GM15510 (cell line): ENCODE data around the gene BBIP1.

Source experiments
- POLR2A ChIP-seq: IDR thresholded peaks from 3 replicates; pipeline ENCODE4 v1.6.1; 2011; ENCODE audit warnings: borderline replicate concordance; ENCODE audit not compliant: insufficient read length; ENCODE audit errors: extremely low read depth

BBIP1 gene

GRCh38 chr10:110944792-110945396, 25.9 kb upstream of the BBIP1 start:
- TF ChIP-seq POLR2A, result no peak

DNA sequence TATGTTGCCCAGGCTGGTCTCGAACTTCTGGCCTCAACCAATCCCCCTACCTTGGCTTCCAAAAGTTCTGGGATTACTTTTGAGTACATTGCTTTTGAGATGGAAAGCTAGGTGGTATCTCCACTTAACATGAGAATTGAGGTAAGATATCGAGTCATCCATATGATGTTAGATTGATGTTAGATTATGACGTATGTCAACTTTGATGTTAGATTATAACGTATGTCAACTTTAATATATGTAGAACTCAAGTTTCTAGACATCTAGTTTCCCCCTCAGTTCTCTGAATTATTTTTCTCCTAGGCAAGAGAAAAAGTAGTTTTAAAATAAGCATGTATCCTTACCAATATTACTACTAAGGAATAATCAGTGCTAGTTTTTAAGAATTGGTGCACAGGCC, 20.4 kb upstream of the BBIP1 start:
- no peak for TF ChIP-seq POLR2A

- no peak for TF ChIP-seq POLR2A
Observed at GRCh38 chr10:110936757-110937156, 17.8 kb upstream of the BBIP1 start.

- TF ChIP-seq POLR2A, result no peak
Observed at GRCh38 chr10:110932505-110933180, 13.7 kb upstream of the BBIP1 start.

DNA sequence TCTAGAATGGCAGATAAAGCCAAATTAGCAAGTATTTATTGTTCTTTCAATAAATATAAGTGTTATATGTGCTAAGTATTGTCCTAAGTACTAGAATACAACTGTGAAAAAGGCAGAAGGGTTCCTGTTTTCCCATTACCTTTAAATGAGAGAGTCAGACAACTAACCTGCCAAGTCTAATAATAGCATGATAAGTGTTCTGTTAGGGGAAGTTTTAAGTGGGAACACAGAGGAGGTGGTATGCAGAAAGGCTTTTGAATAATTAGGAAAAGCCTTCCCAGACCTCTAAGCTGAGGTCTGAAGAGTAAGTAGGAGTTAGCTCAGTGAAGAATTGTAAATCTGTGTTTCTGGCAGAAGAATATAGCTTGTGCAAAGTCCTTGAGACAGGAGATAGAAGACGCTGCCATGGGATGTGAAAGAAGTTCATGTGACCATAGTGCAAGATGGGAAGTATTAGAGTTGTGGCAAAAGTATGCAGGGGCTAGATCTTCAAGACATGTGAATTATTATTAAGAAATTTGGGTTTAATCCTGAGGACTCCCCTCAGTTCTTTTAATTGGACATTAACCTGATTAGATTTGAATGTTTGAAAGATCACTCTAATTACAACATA, 12.9 kb upstream of the BBIP1 start:
- no peak for TF ChIP-seq POLR2A

DNA sequence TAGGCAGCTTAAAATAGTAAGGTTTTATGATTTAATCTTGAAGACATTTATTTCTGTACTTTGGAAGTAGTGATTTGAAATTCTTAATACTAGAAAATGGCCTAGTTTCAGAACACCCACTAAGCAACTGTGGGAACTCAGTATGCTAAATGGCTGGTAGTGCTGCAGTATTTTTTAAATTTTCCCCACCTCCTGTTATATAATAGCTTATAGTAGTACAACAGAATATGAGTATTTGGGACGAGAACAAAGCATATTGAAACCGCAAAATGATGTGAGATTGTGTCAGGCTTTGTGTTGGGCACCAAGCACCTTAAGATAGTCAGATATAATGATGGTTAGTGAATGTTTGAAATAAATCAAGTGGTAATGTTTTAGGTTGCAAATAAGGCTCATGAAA, 8.5 kb upstream of the BBIP1 start:
- no peak for TF ChIP-seq POLR2A

- no peak for TF ChIP-seq POLR2A
Observed at GRCh38 chr10:110923856-110924493, 5.0 kb upstream of the BBIP1 start.

DNA sequence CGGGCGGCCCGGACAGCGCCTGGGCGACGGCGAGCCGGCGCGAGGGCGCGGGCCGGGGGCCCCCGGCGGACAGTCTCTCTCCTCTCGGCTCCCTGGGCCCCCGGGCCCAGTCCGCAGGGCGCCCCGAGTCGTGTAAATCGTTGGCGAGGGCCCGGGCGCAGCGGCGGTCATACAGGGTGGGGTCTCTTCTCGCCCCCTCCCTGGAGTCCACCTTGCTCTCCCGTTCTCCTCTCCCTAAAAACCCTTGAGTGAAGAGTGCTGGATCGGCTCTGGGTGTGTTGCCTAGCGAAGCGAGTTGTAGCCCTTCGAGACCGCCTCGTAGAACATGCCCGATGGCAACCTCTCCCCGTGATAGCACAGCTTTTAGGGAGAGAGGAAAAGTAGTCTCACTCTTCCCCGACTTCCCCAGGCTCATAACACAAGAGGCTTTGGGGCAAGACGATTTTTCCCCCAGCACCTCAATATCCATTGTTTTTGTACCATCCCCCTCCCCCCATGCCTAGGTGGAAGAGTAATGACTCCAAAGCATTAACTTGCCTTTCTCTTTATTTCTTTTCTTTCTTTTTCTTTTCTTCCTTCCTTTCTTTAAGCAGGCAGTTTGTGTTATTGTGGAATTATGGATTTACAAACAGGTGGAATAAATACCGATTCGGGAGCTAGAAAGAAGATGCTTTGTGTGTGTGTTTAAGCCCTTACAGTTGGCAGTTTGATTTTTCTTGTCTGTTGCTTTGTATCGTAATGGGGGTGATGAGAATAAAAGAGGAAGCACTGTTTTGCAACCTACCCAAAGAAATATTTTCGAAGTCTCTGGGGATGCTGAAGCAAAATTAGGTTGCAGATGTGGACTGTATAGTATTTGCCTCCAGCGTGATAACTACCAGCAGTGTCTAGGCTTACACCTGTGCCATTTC, 1.2 kb upstream of the BBIP1 start:
- no peak for TF ChIP-seq POLR2A

DNA sequence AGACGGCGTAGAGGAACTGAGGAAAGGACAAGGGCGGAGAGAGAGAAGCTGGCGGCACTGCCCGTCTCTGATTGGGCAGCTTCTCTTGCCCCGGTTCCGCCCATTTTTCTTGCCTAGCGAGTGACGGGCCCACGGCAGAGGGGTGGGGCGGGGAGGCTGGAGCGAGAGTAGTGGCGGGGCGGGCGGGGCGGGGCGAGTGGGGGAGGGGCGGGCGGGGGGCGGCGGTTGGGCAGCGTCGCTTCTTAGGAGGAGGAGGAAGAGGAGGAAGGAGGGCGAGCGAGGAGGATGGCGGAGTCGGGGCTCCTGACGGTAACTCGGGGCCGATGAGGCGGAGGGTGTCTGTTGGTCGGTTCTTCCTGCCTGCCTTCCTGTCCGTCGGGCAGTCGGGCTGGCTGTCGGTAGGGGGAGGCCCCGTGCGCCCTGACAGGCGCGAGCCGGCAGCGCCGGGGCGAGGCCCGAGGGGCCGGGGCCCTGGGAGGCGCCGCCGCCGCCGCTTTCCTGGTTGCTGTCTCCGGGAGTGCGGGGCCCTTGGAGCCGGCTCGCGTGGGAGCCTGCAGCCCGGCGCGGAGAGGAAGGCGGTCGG, 460 bp upstream of the BBIP1 start, which contains the start of gene SHOC2:
Gene SHOC2 (plus strand): TSS at position 256 of the 583 bp plus-strand sequence. CDS start 44,755 bp downstream, outside the sequence.
- peak; percentile 81 for TF ChIP-seq POLR2A

DNA sequence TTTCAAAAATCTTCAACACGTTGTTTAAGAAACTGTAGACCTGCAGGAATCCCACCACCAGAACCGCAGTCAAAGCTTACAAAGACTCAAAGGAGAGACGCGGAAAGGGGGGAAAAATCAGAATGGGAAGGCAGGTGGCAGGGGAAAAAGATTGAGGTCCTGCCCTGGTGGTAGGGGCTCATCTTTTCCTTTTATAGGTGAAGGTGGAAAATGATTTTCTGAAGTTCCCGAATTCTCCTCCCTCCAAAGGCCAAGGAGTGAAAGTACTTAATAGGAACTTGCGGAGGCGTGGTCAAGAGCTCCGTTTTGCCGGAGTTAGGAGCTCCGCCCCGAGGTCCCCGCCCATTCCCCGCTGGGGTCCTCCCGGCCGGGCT, 724 bp downstream of the BBIP1 start:
- TF ChIP-seq POLR2A, result no peak

DNA sequence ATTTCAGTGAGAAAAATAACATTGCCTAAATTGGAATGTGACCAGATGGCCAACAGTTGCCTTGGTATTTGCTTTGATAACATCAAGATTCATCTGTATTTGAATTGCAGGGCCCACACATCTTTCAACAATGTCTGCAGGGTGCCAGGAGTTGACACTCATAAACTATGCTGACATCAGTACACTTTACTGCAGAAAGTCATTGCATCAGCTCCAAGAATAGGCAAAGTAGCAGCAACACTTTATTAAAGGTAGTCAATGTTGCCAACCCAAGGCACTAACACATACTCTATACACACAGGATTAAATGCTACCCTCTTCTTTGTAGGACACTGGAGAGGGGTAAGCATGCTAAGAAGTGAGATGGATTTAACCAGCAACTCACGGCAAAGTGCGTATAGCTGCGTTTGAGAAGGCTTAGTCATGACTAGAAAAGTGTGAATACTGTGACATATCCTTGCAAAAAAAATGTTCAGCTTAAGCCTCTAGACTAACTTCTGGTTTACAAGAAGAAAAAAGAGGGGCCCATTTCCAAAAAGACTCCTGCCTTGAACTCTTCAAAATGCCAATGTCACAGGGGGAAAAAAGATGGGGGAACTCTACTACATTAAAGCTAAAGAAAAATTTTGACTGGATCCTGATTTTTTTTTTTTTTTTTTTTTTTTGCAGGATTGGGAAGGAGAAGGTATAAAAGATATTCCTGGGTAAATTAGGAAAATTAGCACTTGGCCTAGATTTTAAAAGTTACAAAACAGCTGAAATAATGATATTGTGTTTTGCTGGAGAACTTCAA, 2.2 kb downstream of the BBIP1 start:
- TF ChIP-seq POLR2A, result no peak

- TF ChIP-seq POLR2A, result no peak
Observed at GRCh38 chr10:110915035-110915434, 3.9 kb downstream of the BBIP1 start.

- no peak for TF ChIP-seq POLR2A
Observed at GRCh38 chr10:110914431-110914830, 4.5 kb downstream of the BBIP1 start.

DNA sequence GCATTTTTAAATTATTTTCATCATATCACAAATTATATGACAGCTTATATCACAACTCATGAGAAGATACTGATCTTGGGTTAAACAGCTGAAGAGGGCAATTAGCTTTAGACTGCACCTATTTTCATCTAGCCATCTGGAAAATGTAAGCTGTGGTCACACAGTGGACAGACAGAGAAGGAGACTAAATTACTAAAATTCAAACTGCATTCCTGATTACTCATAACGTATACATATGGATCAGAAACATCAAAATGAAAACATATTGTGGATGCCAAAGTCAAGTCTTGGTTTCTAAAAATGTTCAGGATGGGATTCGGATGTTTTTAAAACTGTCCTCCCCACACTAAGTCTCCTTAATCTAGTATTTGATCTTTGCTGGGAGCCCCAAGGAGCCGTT, 6.6 kb downstream of the BBIP1 start:
- no peak for TF ChIP-seq POLR2A

DNA sequence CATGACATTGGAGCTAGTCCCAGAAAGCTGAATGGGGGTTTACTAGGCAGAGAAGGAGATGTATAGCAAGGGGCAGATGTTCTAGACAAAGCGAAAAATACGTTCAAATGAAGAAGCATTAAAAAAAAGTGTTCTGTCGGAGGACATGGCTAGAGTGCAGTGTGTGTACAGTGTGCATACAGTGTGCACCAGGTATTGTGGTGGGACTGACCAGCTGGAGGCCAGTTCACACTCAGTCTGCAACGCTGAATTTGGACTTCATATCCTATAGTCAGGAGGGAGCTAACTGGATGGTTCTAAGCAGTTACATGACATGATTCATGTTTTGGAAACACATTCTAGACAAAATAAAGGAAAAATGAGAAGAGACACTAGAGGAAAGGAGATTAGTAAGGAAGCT, 8.8 kb downstream of the BBIP1 start:
- TF ChIP-seq POLR2A, result no peak
